CD14-positive monocyte (primary cell): ENCODE results near the gene GRPR. TPM values are rescaled to one million over a fixed set of nuclear protein-coding genes. Genes with fewer than 3 reads are reported as not detected.

Experiments used
- DNase-seq, 3 donors: peaks; one replicate each; pipeline ENCODE4 v3.0.0-alpha.2; 2011 to 2022
- H2AFZ ChIP-seq: 2 replicates; pipeline ENCODE4 v1.6.0; 2012; ENCODE audit warnings: mild to moderate bottlenecking, low read depth, low read length, inconsistent platforms; ENCODE audit not compliant: insufficient read depth, poor library complexity, severe bottlenecking
- H3K27ac ChIP-seq, 2 donors: 1 replicate in 1 of 2; 2 replicates in 1 of 2; pipeline ENCODE4 v1.5.1; 2012 to 2013; ENCODE audit warnings: low read length in 2 of 2, control low read depth in 1 of 2, inconsistent platforms in 1 of 2, low read depth in 1 of 2, mild to moderate bottlenecking in 1 of 2
- H3K27me3 ChIP-seq, 2 donors: one replicate each; pipeline versions ENCODE4 v1.6.0 to v1.6.1; 2011 to 2013; ENCODE audit warnings: low read length in 2 of 2; ENCODE audit not compliant: control insufficient read depth in 2 of 2, insufficient read depth in 2 of 2
- H3K36me3 ChIP-seq, 2 donors: replicated peaks in 1 of 2; 1 replicate in 1 of 2; 2 replicates in 1 of 2; pipeline versions ENCODE4 v1.5.1 to v1.6.1; 2012 to 2013; ENCODE audit warnings: low read length in 2 of 2, control low read depth in 1 of 2, inconsistent platforms in 1 of 2, mild to moderate bottlenecking in 1 of 2; ENCODE audit not compliant: insufficient read depth in 2 of 2, control insufficient read depth in 1 of 2
- H3K4me1 ChIP-seq, 2 donors: 1 replicate in 1 of 2; 2 replicates in 1 of 2; pipeline versions ENCODE4 v1.5.1 to v1.6.1; 2012 to 2013; ENCODE audit warnings: low read length in 2 of 2, control low read depth in 1 of 2, inconsistent platforms in 1 of 2, mild to moderate bottlenecking in 1 of 2, moderate library complexity in 1 of 2; ENCODE audit not compliant: insufficient read depth in 2 of 2, control insufficient read depth in 1 of 2
- H3K4me2 ChIP-seq: replicated peaks from 2 replicates; pipeline ENCODE3; 2012; ENCODE audit warnings: low read length, moderate library complexity, mild to moderate bottlenecking; ENCODE audit not compliant: poor library complexity, severe bottlenecking; ENCODE audit errors: extremely low read depth
- H3K4me3 ChIP-seq, 3 experiments: fragments of 200-600 bp in 1 of 3; sonication (generic) in 1 of 3; replicated peaks in 1 of 3; 1 replicate in 2 of 3; 2 replicates in 1 of 3; pipeline ENCODE4 v1.5.1; 2011 to 2013; ENCODE audit warnings: low read length in 3 of 3, mild to moderate bottlenecking in 3 of 3, control low read depth in 2 of 3, low read depth in 2 of 3, inconsistent platforms in 1 of 3, moderate library complexity in 1 of 3
- H3K79me2 ChIP-seq: 2 replicates; pipeline ENCODE4 v1.6.0; 2012; ENCODE audit warnings: mild to moderate bottlenecking, control low read depth, inconsistent platforms, low read length, moderate library complexity; ENCODE audit not compliant: insufficient read depth
- H3K9ac ChIP-seq: 2 replicates; pipeline ENCODE4 v1.6.0; 2017; ENCODE audit warnings: low read length, mild to moderate bottlenecking; ENCODE audit not compliant: insufficient read depth, poor library complexity, severe bottlenecking
- H3K9me3 ChIP-seq, 2 donors: replicated peaks in 1 of 2; 1 replicate in 1 of 2; 2 replicates in 1 of 2; pipeline versions ENCODE4 v1.5.1 to v1.6.1; 2012 to 2013; ENCODE audit warnings: low read length in 2 of 2, control low read depth in 1 of 2; ENCODE audit not compliant: control insufficient read depth in 1 of 2, insufficient read depth in 1 of 2
- H4K20me1 ChIP-seq: 2 replicates; pipeline ENCODE4 v1.6.0; 2012; ENCODE audit warnings: mild to moderate bottlenecking, low read length, control low read depth, moderate library complexity; ENCODE audit not compliant: insufficient read depth
- H3K27ac Mint-ChIP-seq, 7 donors: one replicate each; pipeline ENCODE4 v1.8.0; 2020; ENCODE audit warnings: mild to moderate bottlenecking in 7 of 7, mixed read lengths in 7 of 7, moderate library complexity in 6 of 7, inconsistent platforms in 2 of 7
- H3K27me3 Mint-ChIP-seq, 3 donors: one replicate each; pipeline ENCODE4 v1.8.0; 2021 to 2022; ENCODE audit warnings: low read depth in 3 of 3, mild to moderate bottlenecking in 3 of 3, mixed read lengths in 3 of 3, moderate library complexity in 3 of 3, inconsistent platforms in 1 of 3
- H3K36me3 Mint-ChIP-seq, 2 donors: one replicate each; pipeline ENCODE4 v1.8.0; 2020; ENCODE audit warnings: mixed read lengths in 2 of 2, inconsistent platforms in 1 of 2, mild to moderate bottlenecking in 1 of 2
- H3K4me1 Mint-ChIP-seq: one replicate; pipeline ENCODE4 v1.8.0; 2020; ENCODE audit warnings: mild to moderate bottlenecking, mixed read lengths
- H3K4me3 Mint-ChIP-seq, 2 donors: one replicate each; pipeline ENCODE4 v1.8.0; 2020; ENCODE audit warnings: mild to moderate bottlenecking in 2 of 2, mixed read lengths in 2 of 2, moderate library complexity in 1 of 2
- H3K9me3 Mint-ChIP-seq, 7 donors: one replicate each; pipeline ENCODE4 v1.8.0; 2020 to 2022; ENCODE audit warnings: mixed read lengths in 7 of 7, mild to moderate bottlenecking in 6 of 7, moderate library complexity in 6 of 7, inconsistent platforms in 2 of 7
- CTCF ChIP-seq: fragments of 200-600 bp; IDR thresholded peaks from one replicate; pipeline ENCODE4 v1.8.0; 2022; ENCODE audit warnings: antibody characterized with exemption, mild to moderate bottlenecking
- WGBS: methylation state at CpG from one replicate; pipeline ENCODE4 v1.1.5; 2013; ENCODE audit warnings: missing lambda C conversion rate; ENCODE audit not compliant: insufficient coverage; 5-methylcytosine and 5-hydroxymethylcytosine counted together
- intact Hi-C, 2 donors: fragments of 100-400 bp; cut with micrococcal nuclease; formaldehyde crosslinking; loops; one replicate each; pipeline versions ENCODE4 v1.15.0 to v1.15.1; 2023
- polyA plus RNA-seq, 3 donors: library from polyadenylated mRNA; depleted of rRNA in 1 of 3; unstranded in 2 of 3; stranded (reverse) in 1 of 3; fragments of 300-500 nt in 2 of 3; fragments of >200 nt in 1 of 3; fragmentation: Illumina TruSeq in 2 of 3; gene quantifications; 1 replicate in 2 of 3; 2 replicates in 1 of 3; pipeline ENCODE4 v1.2.3, GENCODE V29; 2012 to 2021

Gene GRPR
- polyA plus RNA-seq, 3 donors = 0.35 to 0.55 (median 0.46) TPM

GRCh38 chrX:16145656-16146055 lies 22.3 kb downstream of the GRPR start:
- peaks cover 3 to 53% of the 10 kb centered on the region in 2 donors for H3K27me3 ChIP-seq
- H3K36me3 ChIP-seq = no peaks in the 10 kb centered on the region
- no peak overlapping the region for H3K4me3 Mint-ChIP-seq
- H3K27ac ChIP-seq = no peak overlapping the region
- no peaks in the 10 kb centered on the region for H3K79me2 ChIP-seq
- peaks cover 0 to 6% (median 4%) of the 10 kb centered on the region in 7 donors for H3K9me3 Mint-ChIP-seq
- H3K4me1 ChIP-seq = no peaks in the 10 kb centered on the region
- H2AFZ ChIP-seq = no peak overlapping the region
- H3K4me3 ChIP-seq = no peak overlapping the region
- intact Hi-C loops = no loop called here
- H3K9me3 ChIP-seq = no peaks in the 10 kb centered on the region
- no peak for TF ChIP-seq CTCF
- H4K20me1 ChIP-seq = no peaks in the 10 kb centered on the region
- no peaks in the 10 kb centered on the region for H3K4me1 Mint-ChIP-seq
- H3K36me3 Mint-ChIP-seq = no peaks in the 10 kb centered on the region
- no peak overlapping the region for H3K27ac Mint-ChIP-seq
- H3K27me3 Mint-ChIP-seq = peaks cover 3 to 23% (median 6%) of the 10 kb centered on the region in 3 donors
- DNase-seq = no peak
- no peak overlapping the region for H3K9ac ChIP-seq
- H3K4me2 ChIP-seq = no peak overlapping the region

GRCh38 chrX:16148896-16149295 lies 25.5 kb downstream of the GRPR start:
- no peaks in the 10 kb centered on the region for H3K9me3 ChIP-seq

More at GRCh38 chrX:16148896-16149295, 25.5 kb downstream of the GRPR start:
- H3K27ac Mint-ChIP-seq = no peak overlapping the region
- Histone ChIP-seq H4K20me1 (no peaks in the 10 kb centered on the region), H3K79me2 (no peaks in the 10 kb centered on the region), H3K4me2 (no peak overlapping the region), H3K4me1 (no peaks in the 10 kb centered on the region), H3K4me3 (no peak overlapping the region), H3K9ac (no peak overlapping the region), H3K27me3 (peaks cover 0 to 49% of the 10 kb centered on the region in 2 donors), H3K27ac (no peak overlapping the region), H3K36me3 (no peaks in the 10 kb centered on the region), H2AFZ (no peak overlapping the region)
- WGBS = 50% methylated on average over 1 of the region's 3 CpGs
- peaks cover 0 to 22% (median 1%) of the 10 kb centered on the region in 3 donors for H3K27me3 Mint-ChIP-seq
- H3K4me1 Mint-ChIP-seq = no peaks in the 10 kb centered on the region
- no peak for TF ChIP-seq CTCF
- no peak overlapping the region for H3K4me3 Mint-ChIP-seq
- DNase-seq = no peak
- peaks cover 0 to 5% (median 3%) of the 10 kb centered on the region in 7 donors for H3K9me3 Mint-ChIP-seq
- H3K36me3 Mint-ChIP-seq = no peaks in the 10 kb centered on the region
- intact Hi-C loops = no loop called here
